Stomach smooth muscle (tissue), 2 donors: ENCODE data around the gene IPPK.
A peak's percentile ranks its signal among the peaks of the same experiment; 100 is the strongest.
"Not testable (repeated sequence)": the region's sequence is repeated elsewhere in the genome, so short reads cannot be mapped to it uniquely, and the experiment has no call there.

Experiments
- H3K27ac ChIP-seq: one replicate; pipeline ENCODE4 v1.7.0; 2013; ENCODE audit warnings: mild to moderate bottlenecking, low read length, inconsistent platforms
- H3K27me3 ChIP-seq, 2 donors: one replicate each; pipeline ENCODE4 v1.7.0; 2013; ENCODE audit warnings: low read length in 2 of 2; ENCODE audit not compliant: insufficient read depth in 2 of 2, control insufficient read depth in 1 of 2
- H3K36me3 ChIP-seq, 2 donors: one replicate each; pipeline ENCODE4 v1.7.0; 2013; ENCODE audit warnings: low read length in 2 of 2; ENCODE audit not compliant: control insufficient read depth in 2 of 2, insufficient read depth in 2 of 2
- H3K4me1 ChIP-seq: one replicate; pipeline ENCODE4 v1.7.0; 2013; ENCODE audit warnings: low read length; ENCODE audit not compliant: control insufficient read depth, insufficient read depth
- H3K4me3 ChIP-seq, 2 donors: one replicate each; pipeline ENCODE4 v1.7.0; 2013; ENCODE audit warnings: low read length in 2 of 2
- H3K9ac ChIP-seq, 2 donors: one replicate each; pipeline ENCODE4 v1.7.0; 2013; ENCODE audit warnings: low read length in 2 of 2, mild to moderate bottlenecking in 1 of 2
- H3K9me3 ChIP-seq, 2 donors: one replicate each; pipeline ENCODE4 v1.7.0; 2013; ENCODE audit warnings: low read length in 2 of 2; ENCODE audit not compliant: control insufficient read depth in 2 of 2
- donor health status: healthy.
- donor health status: Pancreatic carcinoma.

Gene IPPK

DNA sequence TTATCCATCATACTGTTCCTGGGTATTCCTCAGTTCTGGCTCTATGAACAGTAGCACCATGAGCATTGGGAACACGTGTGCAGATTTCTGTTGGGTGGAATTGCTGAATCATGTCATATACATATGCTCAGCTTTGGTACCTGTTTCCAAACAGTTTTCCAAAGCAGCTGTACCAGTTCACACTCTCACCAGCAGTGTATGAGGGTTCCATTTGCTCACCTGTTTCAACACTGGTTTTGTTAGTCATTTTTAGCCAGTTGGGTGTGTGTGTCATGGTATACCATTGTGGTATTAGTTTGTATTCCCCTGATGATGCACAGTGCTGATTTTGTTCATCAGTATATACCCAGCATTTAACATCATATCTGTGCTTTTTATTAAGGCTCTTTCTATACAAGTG lies 77.4 kb downstream of the IPPK start:
- Histone ChIP-seq H3K4me3 (no peak overlapping the region), H3K4me1 (peaks cover 15% of the 10 kb centered on the region), H3K36me3 (no peaks in the 10 kb centered on the region), H3K27ac (no peak overlapping the region), H3K9ac (no peak overlapping the region), H3K27me3 (no peaks in the 10 kb centered on the region), H3K9me3 (no peaks in the 10 kb centered on the region)

DNA sequence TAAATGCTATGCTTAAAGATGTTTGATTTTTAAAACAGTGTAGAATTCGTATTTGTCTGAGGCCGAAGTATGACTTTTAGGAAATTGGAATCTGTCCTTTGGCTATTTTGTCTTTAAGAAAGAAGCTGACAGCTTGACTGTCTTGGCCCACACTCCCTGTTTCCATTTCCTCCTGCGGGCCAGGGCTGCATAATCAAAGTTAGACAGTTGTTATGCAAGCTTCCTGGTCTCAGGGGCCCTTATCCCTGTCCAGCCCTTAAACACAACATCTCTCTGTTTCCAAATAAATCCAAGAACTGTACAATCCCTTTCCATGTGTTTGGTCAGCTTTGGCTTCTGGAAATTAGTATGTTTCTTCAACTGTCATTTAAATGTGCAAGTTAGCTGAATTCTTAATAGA lies 79.6 kb downstream of the IPPK start:
- Histone ChIP-seq H3K36me3 (no peaks in the 10 kb centered on the region), H3K9me3 (peaks cover 0 to 6% of the 10 kb centered on the region in 2 donors), H3K4me1 (peaks cover 15% of the 10 kb centered on the region), H3K27me3 (no peaks in the 10 kb centered on the region), H3K9ac (peak overlapping the region in 1 of 2 donors; percentile 10), H3K4me3 (no peak overlapping the region), H3K27ac (peak overlapping the region; percentile 42)

DNA sequence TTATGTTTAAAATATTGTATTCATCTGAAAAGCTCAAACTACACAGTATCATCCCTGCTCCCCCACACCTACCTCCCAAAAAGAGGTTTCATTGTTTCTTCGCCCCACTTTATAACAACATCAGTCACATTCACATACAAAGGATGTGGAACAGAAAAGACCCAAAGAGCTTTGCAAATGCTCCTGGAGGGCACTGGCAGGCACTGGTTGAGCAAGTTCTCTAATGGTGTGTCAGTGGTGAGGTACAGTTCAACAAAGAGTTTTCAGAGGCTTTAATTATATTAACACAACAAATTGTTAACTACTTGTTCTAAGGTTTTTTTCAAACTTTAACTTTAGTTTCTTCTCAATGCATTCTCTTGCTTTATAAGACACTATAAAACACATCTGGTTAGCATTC lies 80.0 kb downstream of the IPPK start:
- Histone ChIP-seq H3K27me3 (no peaks in the 10 kb centered on the region), H3K4me3 (no peak overlapping the region), H3K9ac (peak overlapping the region in 1 of 2 donors; percentile 10), H3K4me1 (peaks cover 15% of the 10 kb centered on the region), H3K27ac (peak overlapping the region; percentile 42), H3K36me3 (no peaks in the 10 kb centered on the region), H3K9me3 (peaks cover 0 to 6% of the 10 kb centered on the region in 2 donors)

DNA sequence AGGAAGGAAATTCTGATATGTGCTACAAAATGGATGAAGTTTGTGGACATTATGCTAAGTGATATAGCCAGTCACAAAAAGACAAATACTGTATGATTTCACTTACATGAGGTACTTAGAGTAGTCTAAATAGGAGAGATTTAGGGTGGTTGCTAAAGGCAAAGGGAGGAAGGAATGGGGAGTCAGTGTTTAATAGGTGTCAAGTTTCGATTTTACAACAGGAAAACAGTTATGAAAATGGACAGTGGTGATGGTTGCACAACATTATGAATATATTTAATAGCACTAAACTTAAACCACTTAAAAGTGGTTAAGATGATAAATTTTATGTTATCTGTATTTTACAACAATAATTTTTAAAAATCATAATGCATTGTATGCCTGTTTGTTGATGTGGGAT lies 93.8 kb downstream of the IPPK start:
- H3K9me3 ChIP-seq: no peaks in the 10 kb centered on the region
- no peaks in the 10 kb centered on the region for H3K4me1 ChIP-seq
- H3K27ac ChIP-seq: no peak overlapping the region
- no peak overlapping the region for H3K9ac ChIP-seq
- no peak overlapping the region for H3K4me3 ChIP-seq
- H3K36me3 ChIP-seq: no peaks in the 10 kb centered on the region
- H3K27me3 ChIP-seq: no peaks in the 10 kb centered on the region

DNA sequence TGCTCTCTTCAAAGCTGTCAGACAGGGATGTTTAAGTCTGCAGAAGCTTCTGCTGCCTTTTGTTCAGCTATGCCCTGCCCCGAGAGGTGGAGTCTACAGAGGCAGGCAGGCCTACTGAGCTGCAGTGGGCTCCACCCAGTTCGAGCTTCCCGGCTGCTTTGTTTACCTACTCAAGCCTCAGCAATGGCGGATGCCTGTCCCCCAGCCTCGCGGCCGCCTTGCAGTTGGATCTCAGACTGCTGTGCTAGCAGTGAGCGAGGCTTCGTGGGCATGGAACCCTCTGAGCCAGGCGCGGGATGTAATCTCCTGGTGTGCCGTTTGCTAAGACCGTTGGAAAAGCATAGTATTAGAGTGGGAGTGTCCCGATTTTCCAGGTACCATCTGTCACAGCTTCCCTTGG lies 96.3 kb downstream of the IPPK start:
- not testable (repeated sequence) for H3K9ac ChIP-seq, H3K9me3 ChIP-seq, H3K4me1 ChIP-seq, H3K4me3 ChIP-seq, H3K27ac ChIP-seq, H3K36me3 ChIP-seq, H3K27me3 ChIP-seq

DNA sequence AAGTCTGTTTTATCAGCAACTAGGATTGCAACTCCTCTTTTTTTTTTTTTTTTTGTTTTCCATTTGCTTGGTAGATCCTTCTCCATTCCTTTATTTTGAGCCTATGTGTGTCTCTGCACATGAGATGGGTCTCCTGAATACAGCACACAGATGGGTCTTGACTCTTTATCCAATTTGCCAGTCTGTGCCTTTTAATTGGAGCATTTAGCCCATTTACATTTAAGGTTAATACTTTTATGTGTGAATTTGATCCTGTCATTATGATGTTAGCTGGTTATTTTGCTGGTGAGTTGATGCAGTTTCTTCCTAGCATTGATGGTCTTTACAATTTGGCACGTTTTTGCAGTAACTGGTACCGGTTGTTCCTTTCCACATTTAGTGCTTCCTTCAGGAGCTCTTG lies 98.1 kb downstream of the IPPK start:
- H3K27ac ChIP-seq: not testable (repeated sequence)

DNA sequence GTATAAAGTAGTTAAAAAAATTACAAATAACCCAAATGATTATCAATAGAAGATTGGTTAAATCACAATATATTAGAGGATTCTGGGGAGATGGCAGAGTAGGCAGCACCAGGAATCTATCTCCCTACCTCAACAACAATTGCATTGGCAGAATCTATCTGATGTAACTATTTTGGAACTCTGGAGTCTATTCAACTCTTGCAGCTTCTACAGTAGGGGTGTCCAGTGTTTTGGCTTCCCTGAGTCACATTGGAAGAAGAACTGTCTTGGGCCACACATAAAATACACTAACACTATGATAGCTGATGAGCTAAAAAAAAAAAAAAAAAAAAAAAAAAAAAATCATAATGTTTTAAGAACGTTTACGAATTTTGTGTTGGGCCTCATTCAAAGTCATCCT lies 104.9 kb downstream of the IPPK start:
- Histone ChIP-seq H3K4me3 (no peak overlapping the region), H3K27ac (no peak overlapping the region), H3K36me3 (no peaks in the 10 kb centered on the region), H3K9ac (no peak overlapping the region), H3K4me1 (peaks cover 4% of the 10 kb centered on the region), H3K9me3 (no peaks in the 10 kb centered on the region), H3K27me3 (no peaks in the 10 kb centered on the region)

More for the DNA sequence above, 98.1 kb downstream of the IPPK start:
- not testable (repeated sequence) for H3K36me3 ChIP-seq, H3K9ac ChIP-seq, H3K9me3 ChIP-seq, H3K4me3 ChIP-seq, H3K4me1 ChIP-seq, H3K27me3 ChIP-seq

DNA sequence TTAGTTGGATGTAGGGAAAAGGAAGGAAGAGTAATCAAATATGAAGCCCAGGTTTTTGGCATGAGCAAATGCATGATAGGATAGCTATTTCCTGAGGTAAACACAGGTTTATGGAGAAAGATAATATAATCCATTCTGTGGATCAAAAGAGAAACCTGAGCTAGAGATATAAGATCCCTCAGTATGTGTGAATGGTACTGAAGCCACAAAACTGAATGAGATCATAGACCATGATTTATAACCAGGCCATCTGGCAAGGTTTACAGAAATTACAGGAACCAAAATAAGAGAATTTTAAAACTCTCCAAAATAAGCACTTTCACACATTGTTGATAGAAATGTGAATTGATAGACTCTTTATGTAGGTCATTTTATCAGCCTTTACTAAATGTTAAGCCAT lies 105.4 kb downstream of the IPPK start:
- no peak overlapping the region for H3K27ac ChIP-seq
- H3K27me3 ChIP-seq: no peaks in the 10 kb centered on the region
- H3K4me3 ChIP-seq: no peak overlapping the region
- H3K36me3 ChIP-seq: no peaks in the 10 kb centered on the region
- H3K4me1 ChIP-seq: peaks cover 4% of the 10 kb centered on the region
- H3K9me3 ChIP-seq: no peaks in the 10 kb centered on the region
- H3K9ac ChIP-seq: no peak overlapping the region
